AG09319 (cell line): ENCODE data around the gene TMEM52.

ENCODE experiments used
- DNase-seq: peaks from one replicate; pipeline ENCODE4 v3.0.0-alpha.2; 2010; ENCODE audit warnings: low read depth; ENCODE audit errors: extremely low read depth
- CTCF ChIP-seq: IDR thresholded peaks from 2 replicates; pipeline ENCODE4 v1.5.1; 2011; ENCODE audit warnings: low read depth, mild to moderate bottlenecking, inconsistent platforms, low read length, moderate library complexity

Gene TMEM52

GRCh38 chr1:1956586-1957532 is 37.8 kb upstream of the TMEM52 start:
- TF ChIP-seq CTCF = no peak
- no peak for DNase-seq

GRCh38 chr1:1956101-1956500 is 37.0 kb upstream of the TMEM52 start:
- no peak for TF ChIP-seq CTCF
- DNase-seq = no peak

- no peak for TF ChIP-seq CTCF
- DNase-seq = no peak
Observed at GRCh38 chr1:1955621-1956094, 36.6 kb upstream of the TMEM52 start.

GRCh38 chr1:1954831-1955441 is 35.9 kb upstream of the TMEM52 start:
- no peak for TF ChIP-seq CTCF
- DNase-seq = no peak

- TF ChIP-seq CTCF = no peak
- DNase-seq = no peak
Observed at GRCh38 chr1:1954015-1954414, 34.9 kb upstream of the TMEM52 start.

- no peak for DNase-seq
- no peak for TF ChIP-seq CTCF
Observed at GRCh38 chr1:1950940-1951339, 31.9 kb upstream of the TMEM52 start.

GRCh38 chr1:1948783-1949182 is 29.7 kb upstream of the TMEM52 start:
- DNase-seq = no peak
- no peak for TF ChIP-seq CTCF
